NT2/D1 (cell line): ENCODE measurements around the gene C3.
A peak's percentile ranks its signal among the peaks of the same experiment; 100 is the strongest.

ENCODE experiments used
- DNase-seq: peaks from one replicate; pipeline ENCODE4 v3.0.0-alpha.2; 2011; ENCODE audit warnings: low read depth, low spot score
- H3K27me3 ChIP-seq: 2 replicates; pipeline ENCODE4 v1.6.0; 2011; ENCODE audit warnings: mild to moderate bottlenecking; ENCODE audit not compliant: insufficient read length, insufficient read depth
- H3K36me3 ChIP-seq: 2 replicates; pipeline ENCODE4 v1.6.1; 2011; ENCODE audit warnings: mild to moderate bottlenecking, low read length, mixed read lengths; ENCODE audit not compliant: insufficient read depth, insufficient read length
- H3K4me1 ChIP-seq: 2 replicates; pipeline ENCODE4 v1.5.1; 2011; ENCODE audit not compliant: insufficient read depth, insufficient read length
- H3K4me3 ChIP-seq: 2 replicates; pipeline ENCODE4 v1.5.1; 2011; ENCODE audit warnings: low read depth; ENCODE audit not compliant: insufficient read length
- H3K9ac ChIP-seq: 2 replicates; pipeline ENCODE4 v1.6.0; 2011; ENCODE audit warnings: low read depth; ENCODE audit not compliant: insufficient read length
- H3K9me3 ChIP-seq: 2 replicates; pipeline ENCODE4 v1.5.1; 2011; ENCODE audit warnings: mild to moderate bottlenecking, low read length; ENCODE audit not compliant: insufficient read depth
- SUZ12 ChIP-seq: IDR thresholded peaks from 2 replicates; pipeline ENCODE4 v1.6.1; 2011; ENCODE audit not compliant: insufficient read length, insufficient read depth; ENCODE audit errors: extremely low read depth
- YY1 ChIP-seq: IDR thresholded peaks from 2 replicates; pipeline ENCODE4 v1.6.1; 2011; ENCODE audit not compliant: insufficient read length, insufficient read depth
- ZNF274 ChIP-seq: IDR thresholded peaks from 2 replicates; pipeline ENCODE4 v1.6.1; 2011; ENCODE audit warnings: mild to moderate bottlenecking, low read depth, low read length

The C3 gene

DNA sequence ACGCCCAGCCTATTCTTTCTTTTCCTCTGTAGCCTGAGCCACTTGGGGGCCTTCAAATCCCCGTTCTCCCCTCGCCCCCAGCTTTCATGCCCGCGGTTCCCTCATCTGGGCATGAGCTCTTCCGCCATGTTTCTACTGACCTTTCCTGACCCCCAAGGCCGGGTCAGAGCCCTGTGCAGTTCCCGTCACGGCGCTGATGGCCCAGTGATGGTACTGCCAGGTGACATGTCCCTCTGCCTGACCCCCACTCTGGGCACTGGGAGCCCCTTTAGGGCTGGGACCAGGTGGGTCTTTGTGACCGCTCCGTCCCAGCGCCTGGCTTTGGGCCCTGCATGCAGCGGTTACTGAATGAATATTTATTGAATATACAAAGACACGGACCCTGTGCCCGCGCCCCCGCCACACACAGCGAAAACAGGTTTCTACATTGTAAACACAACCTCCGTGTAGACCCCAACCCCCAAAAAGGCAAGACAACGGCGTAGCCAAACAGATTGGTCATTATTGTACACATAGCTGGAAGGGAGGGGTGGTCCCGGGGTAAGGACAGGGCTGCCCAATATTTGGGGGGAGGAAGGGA is 9.2 kb upstream of the C3 start:
- Histone ChIP-seq H3K36me3 (peaks cover 39% of the 10 kb centered on the region), H3K27me3 (no peaks in the 10 kb centered on the region), H3K9me3 (no peaks in the 10 kb centered on the region), H3K9ac (no peak overlapping the region), H3K4me1 (peaks cover 12% of the 10 kb centered on the region), H3K4me3 (no peak overlapping the region)
- DNase-seq = no peak
- no peak for TF ChIP-seq YY1
- TF ChIP-seq ZNF274 = no peak
- TF ChIP-seq SUZ12 = no peak

DNA sequence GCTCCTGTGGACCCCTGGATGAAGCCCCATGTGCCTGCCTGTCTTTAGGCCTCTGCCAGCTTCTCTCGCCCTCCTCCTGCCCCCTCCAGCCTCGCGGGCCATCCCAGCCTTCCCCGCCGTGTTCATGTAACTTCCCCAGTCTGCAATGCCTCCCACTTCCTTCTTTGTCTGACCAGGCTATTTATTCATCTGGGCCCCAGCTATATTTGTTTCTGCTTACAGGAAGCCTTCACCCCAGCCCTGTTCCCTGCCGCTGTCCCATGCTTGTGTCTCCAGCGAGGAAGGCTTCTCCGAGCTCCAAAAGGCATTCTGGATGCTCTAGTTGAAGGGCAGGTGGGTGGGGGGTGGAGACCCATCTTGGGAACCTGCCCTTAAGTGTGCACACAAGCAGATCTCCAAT is 7.9 kb upstream of the C3 start:
- no peaks in the 10 kb centered on the region for H3K27me3 ChIP-seq
- DNase-seq = no peak
- H3K4me1 ChIP-seq = peaks cover 9% of the 10 kb centered on the region
- H3K4me3 ChIP-seq = no peak overlapping the region
- H3K9me3 ChIP-seq = no peaks in the 10 kb centered on the region
- TF ChIP-seq SUZ12 (no peak), ZNF274 (no peak)
- H3K36me3 ChIP-seq = peaks cover 32% of the 10 kb centered on the region
- H3K9ac ChIP-seq = no peak overlapping the region

DNA sequence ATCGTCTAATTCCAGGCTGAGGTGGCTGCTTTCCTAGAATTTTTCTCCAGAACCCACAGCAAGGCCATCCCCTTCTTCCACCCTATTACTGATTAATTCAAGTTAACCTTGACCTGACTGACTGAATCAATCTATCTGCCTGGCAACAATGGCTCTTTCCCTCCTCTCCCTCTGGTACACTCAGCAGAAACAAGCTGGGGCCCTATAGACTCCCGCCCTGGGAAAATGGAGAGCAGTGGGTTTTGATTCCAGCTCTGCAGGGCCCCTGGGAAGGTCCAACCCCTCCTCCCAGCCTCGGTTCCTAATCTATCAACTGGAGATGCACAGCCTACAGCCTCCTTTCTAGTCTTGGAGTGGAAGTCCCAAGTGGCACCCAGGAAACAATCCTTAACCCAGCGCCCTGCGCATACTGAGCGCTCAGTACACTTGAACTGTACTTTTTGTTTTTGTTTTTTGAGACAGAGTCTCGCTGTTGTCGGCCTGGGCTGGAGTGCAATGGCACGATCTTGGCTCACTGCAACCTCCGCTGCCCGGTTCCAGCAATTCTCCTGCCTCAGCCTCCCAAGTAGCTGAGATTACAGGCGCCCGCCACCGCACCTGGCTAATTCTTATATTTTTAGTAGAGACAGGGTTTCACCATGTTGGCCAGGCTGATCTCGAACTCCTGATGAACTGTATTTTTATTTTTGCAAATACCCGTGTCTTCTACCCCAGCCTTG is 5.2 kb upstream of the C3 start:
- no peaks in the 10 kb centered on the region for H3K27me3 ChIP-seq
- H3K36me3 ChIP-seq = peaks cover 13% of the 10 kb centered on the region
- H3K4me1 ChIP-seq = peaks cover 12% of the 10 kb centered on the region
- H3K9me3 ChIP-seq = no peaks in the 10 kb centered on the region
- no peak for TF ChIP-seq SUZ12
- no peak for TF ChIP-seq ZNF274
- no peak for TF ChIP-seq YY1
- no peak overlapping the region for H3K9ac ChIP-seq
- DNase-seq = no peak
- no peak overlapping the region for H3K4me3 ChIP-seq

DNA sequence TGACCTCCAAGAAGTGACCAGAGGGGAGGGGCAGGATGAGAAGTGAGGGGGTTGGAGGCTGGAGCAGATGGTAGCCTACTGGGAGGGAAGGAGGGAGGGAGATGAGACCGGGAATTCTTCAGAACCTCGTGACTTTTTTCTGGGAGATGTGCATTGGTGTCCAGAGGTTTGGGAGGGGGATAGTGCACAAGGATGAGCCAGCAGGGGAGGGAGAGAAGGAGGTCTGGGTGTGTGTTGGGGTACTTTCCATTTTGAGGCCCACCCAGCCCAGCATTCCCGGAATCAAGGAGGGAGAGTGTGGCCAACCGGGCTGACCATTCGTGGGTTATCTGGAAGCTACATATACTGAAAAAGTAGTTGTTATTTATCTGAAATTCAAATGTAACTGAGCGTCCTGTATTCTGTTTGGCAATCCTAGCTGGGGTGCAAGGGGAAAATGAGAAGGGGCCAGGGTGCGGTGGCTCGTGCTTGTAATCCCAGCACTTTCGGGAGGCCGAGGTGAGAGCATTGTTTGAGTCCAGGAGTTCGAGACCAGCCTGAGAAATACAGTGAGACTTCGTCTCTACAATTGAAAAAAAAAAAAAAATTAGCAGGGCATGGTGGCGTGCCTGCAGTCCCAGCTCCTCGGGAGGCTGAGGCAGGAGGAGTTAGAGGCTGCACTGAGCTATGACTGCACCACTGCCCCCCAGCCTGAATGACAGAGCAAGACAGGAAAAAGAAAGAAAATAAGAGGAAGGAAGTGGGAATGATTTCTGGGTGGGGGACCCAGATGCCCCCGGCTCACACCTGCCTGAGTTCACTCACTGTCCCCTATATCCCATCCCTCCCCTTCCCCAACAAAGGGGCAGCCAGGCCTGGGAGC is 4.4 kb upstream of the C3 start:
- no peaks in the 10 kb centered on the region for H3K27me3 ChIP-seq
- peaks cover 12% of the 10 kb centered on the region for H3K4me1 ChIP-seq
- no peak for DNase-seq
- H3K4me3 ChIP-seq = no peak overlapping the region
- H3K9ac ChIP-seq = no peak overlapping the region
- no peaks in the 10 kb centered on the region for H3K9me3 ChIP-seq
- peaks cover 9% of the 10 kb centered on the region for H3K36me3 ChIP-seq
- no peak for TF ChIP-seq SUZ12
- TF ChIP-seq ZNF274 = no peak
- no peak for TF ChIP-seq YY1

DNA sequence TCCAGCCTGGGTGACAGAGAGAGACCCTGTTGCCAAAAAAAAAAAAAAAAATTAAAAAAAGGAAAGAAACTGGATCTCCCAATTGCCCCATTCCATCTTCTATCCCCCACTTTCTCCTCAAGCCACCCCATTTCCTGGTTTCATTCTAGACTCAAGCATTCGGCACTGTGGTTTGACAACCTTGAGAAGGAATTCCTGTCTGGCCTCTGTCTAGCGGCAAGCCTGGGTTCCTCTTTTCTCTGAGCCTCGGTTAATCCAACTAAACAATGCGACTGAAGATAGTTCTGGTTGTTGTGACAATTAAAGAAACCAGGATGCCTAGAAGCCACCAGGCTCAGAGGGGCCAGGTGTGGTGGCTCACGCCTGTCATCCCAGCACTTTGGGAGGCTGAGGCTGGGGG is 3.3 kb upstream of the C3 start:
- H3K9ac ChIP-seq = no peak overlapping the region
- H3K4me1 ChIP-seq = peaks cover 15% of the 10 kb centered on the region
- no peak overlapping the region for H3K4me3 ChIP-seq
- TF ChIP-seq SUZ12 (no peak), ZNF274 (no peak), YY1 (no peak)
- DNase-seq = no peak
- H3K27me3 ChIP-seq = no peaks in the 10 kb centered on the region
- no peaks in the 10 kb centered on the region for H3K9me3 ChIP-seq
- H3K36me3 ChIP-seq = peaks cover 1% of the 10 kb centered on the region

DNA sequence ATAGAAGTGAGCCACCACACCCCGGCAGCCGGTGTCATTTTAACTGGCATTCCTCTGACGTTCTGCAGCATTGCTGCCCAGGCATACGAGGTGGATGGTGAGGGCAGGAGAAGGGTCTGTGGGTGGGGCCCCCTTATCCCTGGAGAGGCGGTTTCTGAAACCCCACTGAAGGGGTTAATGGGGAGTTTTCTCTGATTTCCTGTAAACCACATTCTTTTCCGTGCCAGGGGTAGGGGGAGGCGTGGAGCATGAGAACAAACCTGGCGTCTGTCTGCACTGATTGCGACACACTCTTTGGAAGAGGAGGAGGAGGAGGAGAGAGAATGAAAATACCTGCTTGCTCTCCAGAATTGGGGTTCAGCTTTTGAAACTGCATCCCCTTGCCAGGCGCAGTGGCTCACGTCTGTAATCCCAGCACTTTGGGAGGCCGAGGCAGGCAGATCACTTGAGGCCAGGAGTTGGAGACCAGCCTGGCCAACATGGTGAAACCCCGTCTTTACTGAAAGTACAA is 2.7 kb upstream of the C3 start:
- no peak for DNase-seq
- peak overlapping the region; percentile 45 for H3K9ac ChIP-seq
- H3K4me1 ChIP-seq = peaks cover 12% of the 10 kb centered on the region
- no peaks in the 10 kb centered on the region for H3K27me3 ChIP-seq
- TF ChIP-seq SUZ12 (no peak), ZNF274 (no peak)
- H3K36me3 ChIP-seq = no peaks in the 10 kb centered on the region
- no peak overlapping the region for H3K4me3 ChIP-seq
- H3K9me3 ChIP-seq = no peaks in the 10 kb centered on the region

DNA sequence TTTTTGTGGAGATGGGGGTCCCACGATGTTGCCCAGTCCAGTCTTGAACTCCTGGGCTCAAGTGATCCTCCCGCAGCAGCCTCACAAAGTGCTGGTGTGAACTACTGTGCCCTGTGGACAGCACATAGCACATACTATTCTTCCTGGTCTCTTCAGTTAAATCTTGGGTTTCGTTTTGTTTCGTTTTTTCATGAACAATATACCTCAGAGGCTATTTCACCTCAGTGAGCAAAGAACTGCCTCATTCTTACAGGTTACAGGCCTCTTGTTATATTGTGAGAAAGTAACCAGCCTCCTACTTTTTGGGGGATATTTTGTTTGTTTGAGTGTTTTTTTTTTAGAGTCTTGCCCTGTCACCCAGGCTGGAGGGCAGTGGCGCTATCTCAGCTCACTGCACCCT is 1.3 kb upstream of the C3 start:
- no peaks in the 10 kb centered on the region for H3K9me3 ChIP-seq
- H3K9ac ChIP-seq = no peak overlapping the region
- H3K4me3 ChIP-seq = no peak overlapping the region
- DNase-seq = no peak
- H3K4me1 ChIP-seq = peaks cover 10% of the 10 kb centered on the region
- no peak for TF ChIP-seq YY1
- no peaks in the 10 kb centered on the region for H3K27me3 ChIP-seq
- no peaks in the 10 kb centered on the region for H3K36me3 ChIP-seq
